HepG2 (cell line): ENCODE data around the gene CAMK2D. TPM values are rescaled to one million over a fixed set of nuclear protein-coding genes. Genes with fewer than 3 reads are reported as not detected.

Experiments
- ARID5B ChIP-seq: IDR thresholded peaks from 2 replicates; pipeline ENCODE4 v1.4.0; 2020; ENCODE audit warnings: mild to moderate bottlenecking, missing genetic modification reagents
- E2F5 ChIP-seq: sonication (generic); formaldehyde crosslinking; conservative IDR thresholded peaks from 2 replicates; pipeline ENCODE4 v1.4.0; 2020; ENCODE audit warnings: missing genetic modification reagents
- HNF4A ChIP-seq: sonication (generic); formaldehyde crosslinking; IDR thresholded peaks from 2 replicates; pipeline ENCODE4 v1.4.0; 2020; ENCODE audit warnings: missing genetic modification reagents
- ISX ChIP-seq: sonication (generic); formaldehyde crosslinking; conservative IDR thresholded peaks from 2 replicates; pipeline ENCODE4 v1.5.0; 2020; ENCODE audit warnings: missing genetic modification reagents
- JUNB ChIP-seq: sonication (generic); formaldehyde crosslinking; IDR thresholded peaks from 2 replicates; pipeline ENCODE4 v1.8.0; 2022; ENCODE audit warnings: missing genetic modification reagents, mild to moderate bottlenecking, borderline replicate concordance
- MAFK ChIP-seq, 2 experiments: IDR thresholded peaks in 1 of 2; conservative IDR thresholded peaks in 1 of 2; 2 replicates each; pipeline ENCODE4 v1.6.1; 2011; ENCODE audit warnings: improper control_type of control experiment in 2 of 2, low read length in 2 of 2
- RXRB ChIP-seq: IDR thresholded peaks from 2 replicates; pipeline ENCODE4 v1.6.1; 2016; ENCODE audit warnings: borderline replicate concordance, missing genetic modification reagents, missing compliant biosample characterization
- SNAPC2 ChIP-seq: sonication (generic); formaldehyde crosslinking; IDR thresholded peaks from 2 replicates; pipeline ENCODE4 v1.8.1; 2022; ENCODE audit warnings: mild to moderate bottlenecking, missing genetic modification reagents
- TEF ChIP-seq: sonication (generic); formaldehyde crosslinking; IDR thresholded peaks from 2 replicates; pipeline ENCODE4 v1.5.0; 2020; ENCODE audit warnings: missing genetic modification reagents
- THAP11 ChIP-seq: IDR thresholded peaks from 2 replicates; pipeline ENCODE4 v1.6.1; 2016; ENCODE audit warnings: missing biosample characterization, missing genetic modification reagents
- ZBTB38 ChIP-seq: sonication (generic); formaldehyde crosslinking; IDR thresholded peaks from 2 replicates; pipeline ENCODE4 v1.5.1; 2020; ENCODE audit warnings: mild to moderate bottlenecking, missing genetic modification reagents
- ZNF160 ChIP-seq: sonication (generic); formaldehyde crosslinking; IDR thresholded peaks from 2 replicates; pipeline ENCODE4 v1.8.0; 2022; ENCODE audit warnings: mild to moderate bottlenecking, inconsistent platforms, missing genetic modification reagents
- ZNF274 ChIP-seq: sonication (generic); formaldehyde crosslinking; IDR thresholded peaks from 2 replicates; pipeline ENCODE4 v1.5.1; 2020; ENCODE audit warnings: mild to moderate bottlenecking, missing genetic modification reagents
- ZNF280B ChIP-seq: sonication (generic); formaldehyde crosslinking; IDR thresholded peaks from 2 replicates; pipeline ENCODE4 v1.5.0; 2020; ENCODE audit warnings: missing genetic modification reagents, mild to moderate bottlenecking, borderline replicate concordance
- ZNF512B ChIP-seq: sonication (generic); formaldehyde crosslinking; IDR thresholded peaks from 2 replicates; pipeline ENCODE4 v1.5.1; 2020; ENCODE audit warnings: missing genetic modification reagents, mild to moderate bottlenecking, borderline replicate concordance
- ZNF639 ChIP-seq: conservative IDR thresholded peaks from 2 replicates; pipeline ENCODE4 v1.6.1; 2018; ENCODE audit warnings: missing genetic modification reagents
- ZNF792 ChIP-seq: IDR thresholded peaks from 2 replicates; pipeline ENCODE4 v1.6.1; 2016
- ZSCAN25 ChIP-seq: sonication (generic); formaldehyde crosslinking; IDR thresholded peaks from 2 replicates; pipeline ENCODE4 v1.8.0; 2022; ENCODE audit warnings: mild to moderate bottlenecking, missing genetic modification reagents
- polyA plus RNA-seq, 8 experiments: library from polyadenylated mRNA; depleted of rRNA in 3 of 8; stranded (reverse) in 7 of 8; unstranded in 1 of 8; fragments of >200 nt; fragmentation: Illumina TruSeq in 4 of 8; extraction: Trizol in 4 of 8; gene quantifications; 2 replicates each; pipeline versions ENCODE4 v1.2.1 to v1.2.3, GENCODE V29; 2011 to 2016; ENCODE audit warnings: low read depth in 4 of 8, missing spikeins in 1 of 8, mixed read lengths in 1 of 8; ENCODE audit not compliant: insufficient read depth in 1 of 8
- total RNA-seq, 5 experiments: library from RNA; depleted of rRNA; stranded (reverse); fragments of >200 nt; fragmentation: Illumina TruSeq; extraction: Trizol; gene quantifications; 2 replicates each; pipeline ENCODE4 v1.2.3, GENCODE V29; 2016; ENCODE audit warnings: low read depth in 1 of 5

The CAMK2D gene
- total and polyA plus RNA-seq, 2 of the 13 experiments (the other 11 are each of a cell fraction or from before 2014, with no cell fraction given): 18.0 to 65.4 TPM

- no peak for TF ChIP-seq ZNF639 (CRISPR knock-in tag)
- no peak for TF ChIP-seq ZNF512B (CRISPR knock-in tag)
- TF ChIP-seq RXRB (CRISPR knock-in tag): peak; percentile 97
- no peak for TF ChIP-seq TEF
- TF ChIP-seq ZNF274: no peak
- peak; percentile 100 for TF ChIP-seq ZNF792 (CRISPR knock-in tag)
- no peak for TF ChIP-seq ISX
- TF ChIP-seq JUNB (CRISPR knock-in tag): no peak
- no peak for TF ChIP-seq E2F5 (CRISPR knock-in tag)
- TF ChIP-seq HNF4A (CRISPR knock-in tag): peak; percentile 90
- peak; percentile 28; the same call in 1 of the 2 replicates for TF ChIP-seq SNAPC2 (CRISPR knock-in tag)
- TF ChIP-seq ZBTB38 (CRISPR knock-in tag): no peak
- TF ChIP-seq ARID5B (CRISPR knock-in tag): peak; percentile 93
- TF ChIP-seq ZNF160: no peak
- no peak for TF ChIP-seq ZNF280B (CRISPR knock-in tag)
- peak; percentile 37 to 74; a peak in 3 of 4 replicates for TF ChIP-seq MAFK (conservative IDR thresholded peaks at IDR 0.05 in 1 of 2, IDR thresholded peaks at IDR 0.05 in 1 of 2; ENCODE audit: low read length in 2 of 2)
- peak; percentile 84; the same call in 1 of the 2 replicates for TF ChIP-seq ZSCAN25
- TF ChIP-seq THAP11: peak; percentile 63
Measured at GRCh38 chr4:113547487-113548042, 214.0 kb downstream of the CAMK2D start (continued).
